Stimulated activated naive CD8-positive, alpha-beta T cell treated with anti-CD3 and anti-CD28 coated beads, Interleukin-15, Interleukin-2, amounts not matched to agents 100 ng/mL and 50 ng/mL, for 24 hours (primary cell): Measurements from ENCODE around the gene SLIT1.

Experiments used
- H3K27ac Mint-ChIP-seq: one replicate; pipeline ENCODE4 v1.8.0; 2021; ENCODE audit warnings: mild to moderate bottlenecking, mixed read lengths
- H3K27me3 Mint-ChIP-seq: one replicate; pipeline ENCODE4 v1.8.0; 2021; ENCODE audit warnings: mixed read lengths
- H3K36me3 Mint-ChIP-seq: one replicate; pipeline ENCODE4 v1.8.0; 2021; ENCODE audit warnings: low read depth, mixed read lengths
- H3K4me1 Mint-ChIP-seq: one replicate; pipeline ENCODE4 v1.8.0; 2021; ENCODE audit warnings: low read depth, mixed read lengths
- H3K4me3 Mint-ChIP-seq: one replicate; pipeline ENCODE4 v1.8.0; 2021; ENCODE audit warnings: mild to moderate bottlenecking, mixed read lengths
- H3K9me3 Mint-ChIP-seq: one replicate; pipeline ENCODE4 v1.8.0; 2021; ENCODE audit warnings: mixed read lengths

SLIT1 gene

DNA sequence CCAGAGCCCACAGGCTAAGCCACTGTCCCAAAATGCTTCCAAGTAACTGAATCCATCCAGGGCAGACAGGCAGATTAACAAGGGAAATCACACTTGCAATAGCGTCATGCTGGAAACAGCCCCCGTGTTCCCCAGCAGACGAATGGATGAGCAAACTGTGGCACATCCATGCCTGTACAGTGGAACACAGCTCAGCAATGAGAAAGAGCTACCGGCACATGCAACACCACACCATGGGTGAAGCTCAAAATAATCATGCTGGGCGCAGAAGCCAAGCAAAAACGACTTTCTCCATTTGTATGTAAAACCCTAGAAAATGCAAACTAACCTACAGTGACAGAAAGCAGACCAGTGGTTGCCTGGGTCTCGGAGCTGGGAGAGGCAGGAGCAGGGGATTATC is 153.1 kb downstream of the SLIT1 start:
- Mint-ChIP-seq H3K4me3 (no peak overlapping the region), H3K27me3 (peaks cover 4% of the 10 kb centered on the region), H3K36me3 (no peaks in the 10 kb centered on the region), H3K27ac (no peak overlapping the region), H3K4me1 (no peaks in the 10 kb centered on the region), H3K9me3 (no peaks in the 10 kb centered on the region)

DNA sequence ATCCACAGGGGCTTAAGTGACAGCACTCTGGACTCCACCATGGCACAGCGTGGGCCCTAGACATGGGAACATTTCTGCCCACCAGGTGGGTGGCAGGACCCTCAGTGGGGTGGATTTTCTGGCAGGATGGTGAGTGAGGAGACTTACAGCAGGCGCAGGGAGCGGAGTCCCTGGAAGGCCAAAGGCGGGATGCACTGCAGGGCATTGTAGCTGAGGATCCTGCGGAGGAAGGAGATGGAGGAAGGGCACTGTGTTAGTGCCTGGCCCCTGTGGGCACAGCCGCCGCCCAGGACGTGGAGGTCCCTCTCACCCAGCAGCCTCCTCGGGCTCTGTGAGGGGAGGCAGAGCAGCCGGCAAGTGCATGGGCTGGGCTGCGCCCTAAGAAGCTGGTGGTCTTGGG is 154.3 kb downstream of the SLIT1 start:
- peaks cover 4% of the 10 kb centered on the region for H3K27me3 Mint-ChIP-seq
- H3K4me3 Mint-ChIP-seq, result no peak overlapping the region
- no peaks in the 10 kb centered on the region for H3K36me3 Mint-ChIP-seq
- H3K4me1 Mint-ChIP-seq, result no peaks in the 10 kb centered on the region
- no peak overlapping the region for H3K27ac Mint-ChIP-seq
- no peaks in the 10 kb centered on the region for H3K9me3 Mint-ChIP-seq

- Mint-ChIP-seq H3K36me3 (no peaks in the 10 kb centered on the region), H3K27ac (no peak overlapping the region)
Observed at GRCh38 chr10:97030894-97031293, 154.9 kb downstream of the SLIT1 start.

DNA sequence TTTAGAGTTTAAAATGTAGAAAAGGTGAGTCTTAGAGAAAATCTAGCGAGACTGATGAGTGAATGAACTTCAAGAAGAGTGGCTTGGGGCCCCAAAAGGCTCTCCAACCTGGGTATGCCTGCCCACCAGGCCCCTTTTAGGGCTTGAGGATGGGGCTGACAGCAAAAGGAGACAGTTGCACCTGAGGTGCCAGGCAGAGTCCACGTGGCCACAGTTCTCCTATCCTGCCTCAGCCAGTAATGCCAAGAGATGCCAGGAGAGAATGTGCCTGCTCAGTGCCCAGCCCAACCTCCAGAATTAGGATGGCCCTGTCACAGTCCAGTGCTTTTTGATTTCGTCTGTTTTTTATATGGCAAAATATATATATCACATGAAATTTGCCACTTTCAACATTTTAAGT is 156.5 kb downstream of the SLIT1 start:
- Mint-ChIP-seq H3K4me1 (peaks cover under 1% of the 10 kb centered on the region), H3K36me3 (no peaks in the 10 kb centered on the region), H3K27me3 (no peaks in the 10 kb centered on the region), H3K9me3 (no peaks in the 10 kb centered on the region), H3K27ac (no peak overlapping the region), H3K4me3 (no peak overlapping the region)

More at GRCh38 chr10:97030894-97031293, 154.9 kb downstream of the SLIT1 start:
- Mint-ChIP-seq H3K4me1 (no peaks in the 10 kb centered on the region), H3K9me3 (no peaks in the 10 kb centered on the region), H3K27me3 (peaks cover under 1% of the 10 kb centered on the region), H3K4me3 (no peak overlapping the region)

GRCh38 chr10:97028832-97029178 is 157.0 kb downstream of the SLIT1 start:
- Mint-ChIP-seq H3K27me3 (no peaks in the 10 kb centered on the region), H3K4me1 (peaks cover 5% of the 10 kb centered on the region), H3K4me3 (no peak overlapping the region), H3K27ac (no peak overlapping the region), H3K9me3 (no peaks in the 10 kb centered on the region), H3K36me3 (no peaks in the 10 kb centered on the region)

DNA sequence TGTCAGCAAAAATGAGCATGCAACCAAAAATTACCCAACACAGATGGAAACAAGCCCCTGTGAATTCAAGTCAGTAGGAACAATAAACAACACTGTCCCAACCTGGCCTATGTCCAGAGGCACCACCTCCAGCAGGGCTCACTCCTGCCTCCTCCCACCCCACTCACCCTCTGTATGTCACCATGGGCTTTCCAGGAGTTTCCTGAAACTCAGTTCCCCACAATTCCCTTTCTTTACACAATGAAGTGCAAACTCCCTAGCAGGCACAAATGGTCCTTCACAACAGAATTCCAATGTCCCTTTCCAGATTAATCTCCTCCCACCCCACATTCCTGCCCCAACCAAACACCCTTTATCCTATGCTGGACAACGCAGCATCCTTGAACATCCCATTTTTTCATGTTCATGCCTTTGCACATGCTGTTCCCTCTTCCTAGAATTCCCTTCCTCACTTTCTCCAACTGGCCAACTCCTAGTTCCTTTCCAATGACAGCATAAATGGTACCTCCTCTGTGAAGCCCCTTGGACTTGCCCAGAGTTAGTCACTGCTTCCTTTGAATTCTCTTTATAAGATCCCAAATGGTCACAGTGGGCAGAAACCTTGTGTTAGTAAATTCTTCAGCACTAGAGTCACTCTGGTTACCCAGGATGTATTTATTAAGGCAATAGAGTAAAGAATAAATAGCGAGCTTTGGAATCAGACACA is 157.5 kb downstream of the SLIT1 start:
- Mint-ChIP-seq H3K36me3 (no peaks in the 10 kb centered on the region), H3K9me3 (no peaks in the 10 kb centered on the region), H3K4me3 (no peak overlapping the region), H3K4me1 (peaks cover 5% of the 10 kb centered on the region), H3K27ac (no peak overlapping the region), H3K27me3 (no peaks in the 10 kb centered on the region)

GRCh38 chr10:97025613-97026242 is 160.0 kb downstream of the SLIT1 start:
- Mint-ChIP-seq H3K4me1 (peaks cover 5% of the 10 kb centered on the region), H3K9me3 (no peaks in the 10 kb centered on the region), H3K36me3 (no peaks in the 10 kb centered on the region), H3K4me3 (no peak overlapping the region), H3K27ac (no peak overlapping the region), H3K27me3 (no peaks in the 10 kb centered on the region)

DNA sequence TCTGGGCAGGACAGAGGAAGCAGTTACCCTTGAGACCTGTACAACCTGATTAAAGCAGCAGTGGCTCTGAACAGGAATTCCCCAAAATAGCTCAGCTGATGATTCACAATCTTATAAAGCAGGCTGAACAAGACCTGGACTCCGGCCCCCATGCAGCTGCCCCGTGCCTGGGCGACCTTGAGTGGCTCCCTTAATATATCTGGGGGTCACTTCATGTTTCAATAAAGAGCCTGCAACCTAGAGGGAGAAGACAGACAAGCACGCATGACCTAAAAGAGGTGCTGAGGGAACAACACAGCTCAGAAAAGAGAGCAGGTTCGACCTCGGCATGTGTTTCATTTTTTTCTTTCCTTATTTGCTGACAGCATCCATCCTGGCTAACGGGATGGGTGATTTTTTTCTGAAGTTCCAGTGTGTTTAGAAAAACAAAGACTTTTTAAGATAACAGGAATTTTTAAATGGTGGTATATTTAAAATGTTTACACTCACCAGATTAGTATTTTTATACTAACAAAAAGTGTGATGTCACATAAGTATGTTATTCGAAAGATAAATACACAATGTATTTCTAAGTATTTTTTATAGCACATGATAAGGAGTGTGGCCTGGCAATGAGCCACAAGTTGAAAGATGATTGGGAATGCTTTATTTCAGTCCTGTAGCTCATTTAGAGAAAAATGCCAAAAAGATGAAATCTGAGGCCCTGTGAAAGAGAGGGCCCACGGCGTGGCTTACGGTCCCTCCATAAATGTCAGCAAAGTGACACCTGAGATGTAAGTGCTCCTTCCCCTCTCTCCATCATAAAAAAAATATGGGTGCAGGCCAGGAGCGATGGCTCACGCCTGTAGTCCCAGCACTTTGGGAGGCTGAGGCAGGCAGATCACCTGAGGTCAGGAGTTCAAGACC is 161.3 kb downstream of the SLIT1 start:
- H3K4me1 Mint-ChIP-seq, result peaks cover 5% of the 10 kb centered on the region
- H3K9me3 Mint-ChIP-seq, result no peaks in the 10 kb centered on the region
- no peaks in the 10 kb centered on the region for H3K27me3 Mint-ChIP-seq
- H3K27ac Mint-ChIP-seq, result no peak overlapping the region
- H3K36me3 Mint-ChIP-seq, result no peaks in the 10 kb centered on the region
- no peak overlapping the region for H3K4me3 Mint-ChIP-seq

DNA sequence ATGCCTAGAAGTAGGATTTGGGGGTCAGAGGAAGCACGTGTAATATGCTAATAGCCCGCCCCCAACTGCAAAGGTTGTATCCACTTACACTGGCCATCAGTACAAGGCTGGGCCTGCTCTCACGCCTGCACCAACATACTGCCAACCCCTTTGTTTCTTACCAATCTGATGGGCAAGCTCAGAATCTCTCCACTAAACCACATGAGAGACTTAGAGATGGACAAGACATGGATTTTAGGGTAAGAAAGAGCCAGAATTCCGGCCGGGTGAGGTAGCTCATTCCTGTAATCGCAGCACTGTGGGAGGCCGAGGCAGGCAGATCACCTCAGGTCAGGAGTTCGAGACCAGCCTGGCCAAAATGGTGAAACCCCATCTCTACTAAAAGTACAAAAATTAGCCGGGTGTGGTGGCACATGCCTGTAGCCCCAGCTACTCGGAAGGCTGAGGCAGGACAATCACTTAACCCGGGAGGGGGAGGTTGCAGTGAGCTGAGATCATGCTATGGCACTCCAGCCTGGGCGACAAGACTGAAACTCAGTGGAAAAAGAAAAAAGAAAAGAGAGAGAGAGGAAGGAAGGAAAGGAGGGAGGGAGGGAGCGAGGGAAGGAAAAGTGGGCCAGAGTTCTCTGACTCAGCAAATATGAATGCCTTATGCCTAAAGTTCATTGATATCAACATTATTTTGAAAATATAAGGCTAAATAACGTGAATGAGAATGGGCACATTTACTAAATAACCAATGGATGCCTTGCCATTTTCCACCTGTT is 162.2 kb downstream of the SLIT1 start:
- H3K27ac Mint-ChIP-seq, result no peak overlapping the region
- H3K4me3 Mint-ChIP-seq, result no peak overlapping the region
- no peaks in the 10 kb centered on the region for H3K9me3 Mint-ChIP-seq
- H3K4me1 Mint-ChIP-seq, result peaks cover 5% of the 10 kb centered on the region
- no peaks in the 10 kb centered on the region for H3K27me3 Mint-ChIP-seq
- no peaks in the 10 kb centered on the region for H3K36me3 Mint-ChIP-seq

DNA sequence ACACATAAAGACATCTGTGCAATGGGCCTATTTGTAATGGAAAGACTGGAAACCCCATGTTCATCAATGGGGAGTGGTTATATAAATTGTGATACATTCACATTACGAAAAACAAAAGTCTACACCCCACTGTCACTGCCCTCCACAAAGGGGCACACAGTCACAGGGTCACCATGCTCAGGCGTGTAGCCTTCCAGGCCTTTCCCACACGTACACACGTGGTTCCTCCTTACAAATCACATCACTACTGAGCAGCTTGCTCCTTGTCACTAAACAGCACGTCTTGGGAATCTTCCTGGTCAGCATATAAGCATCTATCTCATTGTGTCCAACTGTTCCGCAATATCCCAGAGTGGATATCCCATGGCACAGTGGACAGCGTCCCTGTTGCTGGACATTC is 163.1 kb downstream of the SLIT1 start:
- no peak overlapping the region for H3K4me3 Mint-ChIP-seq
- no peaks in the 10 kb centered on the region for H3K36me3 Mint-ChIP-seq
- H3K27me3 Mint-ChIP-seq, result no peaks in the 10 kb centered on the region
- no peaks in the 10 kb centered on the region for H3K9me3 Mint-ChIP-seq
- H3K27ac Mint-ChIP-seq, result no peak overlapping the region
- H3K4me1 Mint-ChIP-seq, result peaks cover 7% of the 10 kb centered on the region

GRCh38 chr10:97020452-97021400 is 165.0 kb downstream of the SLIT1 start:
- Mint-ChIP-seq H3K27me3 (no peaks in the 10 kb centered on the region), H3K9me3 (no peaks in the 10 kb centered on the region), H3K4me3 (no peak overlapping the region), H3K4me1 (peaks cover 24% of the 10 kb centered on the region), H3K27ac (no peak overlapping the region), H3K36me3 (no peaks in the 10 kb centered on the region)

DNA sequence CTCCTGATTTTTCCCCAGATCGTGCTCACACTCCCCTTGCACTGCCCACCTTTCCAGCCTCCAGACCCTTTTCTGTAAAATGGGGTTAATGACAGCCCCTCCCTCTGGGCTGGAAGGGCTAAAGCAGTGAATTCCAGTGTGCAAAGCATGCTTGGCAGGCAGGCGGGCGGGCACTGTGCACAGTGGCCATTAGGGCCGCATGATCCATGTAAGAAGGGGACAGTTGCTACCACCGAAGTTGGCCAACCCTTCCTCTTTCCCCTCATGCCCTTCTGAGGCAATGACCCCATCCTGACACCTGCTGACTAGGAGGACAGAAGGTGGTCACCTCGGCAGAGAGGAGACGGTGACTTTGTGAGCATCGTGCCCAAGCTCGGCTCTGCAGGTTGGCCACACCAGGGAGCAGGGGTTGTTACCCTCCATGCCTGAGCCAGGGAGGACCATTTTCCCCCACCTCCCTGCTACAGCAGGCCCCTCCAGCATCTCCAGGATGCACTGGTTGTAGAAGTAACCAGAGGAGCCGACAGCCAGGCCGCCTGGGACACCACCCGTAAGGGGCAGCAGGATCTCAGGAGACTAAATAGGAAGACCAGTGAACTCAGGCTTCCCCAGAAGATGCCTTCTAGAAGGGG is 166.4 kb downstream of the SLIT1 start:
- Mint-ChIP-seq H3K4me3 (no peak overlapping the region), H3K4me1 (peaks cover 26% of the 10 kb centered on the region), H3K27me3 (no peaks in the 10 kb centered on the region), H3K9me3 (no peaks in the 10 kb centered on the region), H3K36me3 (no peaks in the 10 kb centered on the region), H3K27ac (no peak overlapping the region)

- Mint-ChIP-seq H3K27me3 (no peaks in the 10 kb centered on the region), H3K4me3 (no peak overlapping the region), H3K9me3 (no peaks in the 10 kb centered on the region), H3K27ac (no peak overlapping the region), H3K36me3 (no peaks in the 10 kb centered on the region), H3K4me1 (peaks cover 21% of the 10 kb centered on the region)
Observed at GRCh38 chr10:97018251-97019212, 167.2 kb downstream of the SLIT1 start.
